SK-N-SH (cell line): ENCODE measurements around the gene HAUS8. TPM values are rescaled to one million over a fixed set of nuclear protein-coding genes. Genes with fewer than 3 reads are reported as not detected.
A peak's percentile ranks its signal among the peaks of the same experiment; 100 is the strongest.

ENCODE experiments used
- CTCF ChIA-PET: fragments of 300-600, 350-600 bp; formaldehyde crosslinking; extraction: SDS; loops from one replicate; lab custom pipeline; 2021; lab: Yijun Ruan, JAX
- POLR2A ChIA-PET: fragments of 350-600 bp; sonication (Branson Sonifier 250); formaldehyde crosslinking; extraction: SDS; loops from one replicate; lab custom pipeline; 2020; ENCODE audit warnings: antibody characterized with exemption, inconsistent platforms; lab: Yijun Ruan, JAX
- DNase-seq: peaks from one replicate; pipeline ENCODE4 v3.0.0; 2012
- H2AFZ ChIP-seq: fragments of 200-600 bp; sonication (generic); 2 replicates; pipeline ENCODE4 v1.8.1; 2016; ENCODE audit warnings: antibody characterized with exemption, mild to moderate bottlenecking, low read depth
- H3F3A ChIP-seq: fragments of 200-600 bp; sonication (generic); replicated peaks from 2 replicates; pipeline ENCODE3; 2016; ENCODE audit warnings: antibody characterized with exemption, mild to moderate bottlenecking; ENCODE audit not compliant: insufficient read depth
- H3K27ac ChIP-seq, 2 experiments: fragments of 200-500 bp in 1 of 2; fragments of 200-600 bp in 1 of 2; sonication (Bioruptor generic) in 1 of 2; sonication (generic), shearing (Covaris generic) in 1 of 2; 2 replicates each; pipeline versions ENCODE4 v1.5.1 to v1.6.1; 2014 to 2016; ENCODE audit warnings: low read depth in 2 of 2, inconsistent platforms in 1 of 2, low read length in 1 of 2, mild to moderate bottlenecking in 1 of 2, mixed read lengths in 1 of 2
- H3K27me3 ChIP-seq: fragments of 200-600 bp; sonication (generic), shearing (Covaris generic); 2 replicates; pipeline ENCODE4 v1.6.1; 2016; ENCODE audit warnings: mixed run types; ENCODE audit not compliant: insufficient read depth
- H3K36me3 ChIP-seq, 2 experiments: fragments of 200-500 bp in 1 of 2; fragments of 200-600 bp in 1 of 2; sonication (Bioruptor generic) in 1 of 2; sonication (generic) in 1 of 2; replicated peaks in 1 of 2; 2 replicates each; pipeline versions ENCODE3 to v1.5.1; 2014 to 2016; ENCODE audit warnings: low read length in 1 of 2, mild to moderate bottlenecking in 1 of 2; ENCODE audit not compliant: insufficient read depth in 2 of 2, control insufficient read depth in 1 of 2
- H3K4me1 ChIP-seq, 2 experiments: fragments of 200-500 bp in 1 of 2; fragments of 200-600 bp in 1 of 2; sonication (Bioruptor generic) in 1 of 2; sonication (generic), shearing (Covaris generic) in 1 of 2; 2 replicates each; pipeline versions ENCODE4 v1.5.1 to v1.6.1; 2014 to 2016; ENCODE audit warnings: low read depth in 1 of 2, low read length in 1 of 2, mixed run types in 1 of 2; ENCODE audit not compliant: insufficient read depth in 2 of 2, control insufficient read depth in 1 of 2
- H3K4me2 ChIP-seq: fragments of 200-600 bp; sonication (generic), shearing (Covaris generic); 2 replicates; pipeline ENCODE4 v1.6.1; 2017; ENCODE audit warnings: mixed run types
- H3K4me3 ChIP-seq, 2 experiments: fragments of 200-500 bp in 1 of 2; fragments of 200-600 bp in 1 of 2; sonication (Bioruptor generic) in 1 of 2; sonication (generic), shearing (Covaris generic) in 1 of 2; 2 replicates each; pipeline versions ENCODE4 v1.5.1 to v1.8.1; 2014 to 2016; ENCODE audit warnings: low read depth in 2 of 2, inconsistent platforms in 1 of 2, low read length in 1 of 2, mild to moderate bottlenecking in 1 of 2, mixed read lengths in 1 of 2, moderate library complexity in 1 of 2
- H3K79me2 ChIP-seq: fragments of 200-600 bp; sonication (generic); 2 replicates; pipeline ENCODE4 v1.8.1; 2017; ENCODE audit warnings: mild to moderate bottlenecking; ENCODE audit not compliant: insufficient read depth
- H3K9ac ChIP-seq: fragments of 200-600 bp; sonication (generic); 2 replicates; pipeline ENCODE4 v1.6.1; 2017; ENCODE audit warnings: mixed run types
- H3K9me2 ChIP-seq: fragments of 200-600 bp; sonication (generic); 2 replicates; pipeline ENCODE4 v1.6.1; 2017; ENCODE audit warnings: mixed run types
- H3K9me3 ChIP-seq: fragments of 200-600 bp; sonication (generic); 2 replicates; pipeline ENCODE4 v1.6.1; 2017; ENCODE audit warnings: mixed run types, mild to moderate bottlenecking, moderate library complexity
- H4K20me1 ChIP-seq: fragments of 200-600 bp; sonication (generic); 2 replicates; pipeline ENCODE4 v1.6.1; 2017; ENCODE audit warnings: mild to moderate bottlenecking, mixed run types; ENCODE audit not compliant: insufficient read depth
- CHD2 ChIP-seq: fragments of 150-350 bp; IDR thresholded peaks from 2 replicates; pipeline ENCODE4 v1.6.1; 2018; ENCODE audit warnings: low read length; ENCODE audit not compliant: partially characterized antibody
- CTCF ChIP-seq: fragments of 200-600 bp; sonication (generic); IDR thresholded peaks from 2 replicates; pipeline ENCODE4 v1.6.1; 2017; ENCODE audit warnings: antibody characterized with exemption, mild to moderate bottlenecking, moderate library complexity
- ELF1 ChIP-seq: IDR thresholded peaks from 2 replicates; pipeline ENCODE4 v1.4.0; 2012
- EZH2phosphoT487 ChIP-seq: fragments of 200-600 bp; sonication (generic); IDR thresholded peaks from 2 replicates; pipeline ENCODE4 v1.6.1; 2017; ENCODE audit warnings: low read depth, mixed run types, mild to moderate bottlenecking, antibody characterized with exemption, moderate library complexity, borderline replicate concordance
- FOSL2 ChIP-seq: IDR thresholded peaks from 2 replicates; pipeline ENCODE4 v1.4.0; 2012; ENCODE audit warnings: low read depth, mild to moderate bottlenecking, moderate library complexity, borderline replicate concordance
- FOXJ3 ChIP-seq: sonication (generic); formaldehyde crosslinking; IDR thresholded peaks from 2 replicates; pipeline ENCODE4 v1.5.1; 2020; ENCODE audit warnings: mild to moderate bottlenecking, missing genetic modification reagents
- GATA2 ChIP-seq: sonication (generic); formaldehyde crosslinking; IDR thresholded peaks from 2 replicates; pipeline ENCODE4 v1.5.0; 2020; ENCODE audit warnings: mild to moderate bottlenecking, missing genetic modification reagents
- IRF3 ChIP-seq: fragments of 150-350 bp; IDR thresholded peaks from 2 replicates; pipeline ENCODE4 v1.6.1; 2016; ENCODE audit warnings: mild to moderate bottlenecking, low read depth, low read length
- JUND ChIP-seq: IDR thresholded peaks from 2 replicates; pipeline ENCODE4 v1.4.0; 2012
- MEF2A ChIP-seq: IDR thresholded peaks from 2 replicates; pipeline ENCODE4 v1.4.0; 2012; ENCODE audit warnings: low read depth, borderline replicate concordance
- MXI1 ChIP-seq: IDR thresholded peaks from 2 replicates; pipeline ENCODE4 v1.6.1; 2012; ENCODE audit warnings: mild to moderate bottlenecking, low read depth, low read length, improper control_type of control experiment
- NFIC ChIP-seq: IDR thresholded peaks from 2 replicates; pipeline ENCODE4 v1.4.0; 2012; ENCODE audit warnings: borderline replicate concordance
- NRF1 ChIP-seq: IDR thresholded peaks from 2 replicates; pipeline ENCODE4 v1.6.1; 2012; ENCODE audit warnings: low read depth, mild to moderate bottlenecking, low read length
- PBX3 ChIP-seq: IDR thresholded peaks from 2 replicates; pipeline ENCODE4; 2012
- POLR2AphosphoS5 ChIP-seq: IDR thresholded peaks from 2 replicates; pipeline ENCODE4 v1.6.1; 2012; ENCODE audit warnings: low read depth, low read length
- RAD21 ChIP-seq: IDR thresholded peaks from 2 replicates; pipeline ENCODE4 v1.6.1; 2012; ENCODE audit warnings: mild to moderate bottlenecking, low read length
- RCOR1 ChIP-seq: fragments of 150-350 bp; IDR thresholded peaks from 2 replicates; pipeline ENCODE4 v1.6.1; 2017; ENCODE audit warnings: antibody characterized with exemption, low read length
- RFX5 ChIP-seq: IDR thresholded peaks from 2 replicates; pipeline ENCODE4 v1.6.1; 2012; ENCODE audit warnings: mild to moderate bottlenecking, improper control_type of control experiment, low read length
- RXRA ChIP-seq: IDR thresholded peaks from 2 replicates; pipeline ENCODE4 v1.4.0; 2012; ENCODE audit warnings: low read depth, mild to moderate bottlenecking, borderline replicate concordance
- SIN3A ChIP-seq: IDR thresholded peaks from 2 replicates; pipeline ENCODE4 v1.6.1; 2012; ENCODE audit warnings: low read depth, mild to moderate bottlenecking, low read length, moderate library complexity, borderline replicate concordance
- SMC3 ChIP-seq: IDR thresholded peaks from 2 replicates; pipeline ENCODE4 v1.6.1; 2012; ENCODE audit warnings: low read depth, low read length, improper control_type of control experiment
- TCF12 ChIP-seq: IDR thresholded peaks from 2 replicates; pipeline ENCODE4 v1.4.0; 2012
- TEAD4 ChIP-seq: IDR thresholded peaks from 2 replicates; pipeline ENCODE4 v1.4.0; 2012; ENCODE audit warnings: mild to moderate bottlenecking, borderline replicate concordance; ENCODE audit not compliant: insufficient read depth
- USF1 ChIP-seq: IDR thresholded peaks from 2 replicates; pipeline ENCODE4 v1.4.0; 2012; ENCODE audit warnings: low read depth, borderline replicate concordance
- USF2 ChIP-seq: fragments of 150-350 bp; IDR thresholded peaks from 2 replicates; pipeline ENCODE4 v1.6.1; 2017; ENCODE audit warnings: antibody characterized with exemption, low read length, low read depth, borderline replicate concordance
- YY1 ChIP-seq: IDR thresholded peaks from 2 replicates; pipeline ENCODE4 v1.4.0; 2012; ENCODE audit warnings: low read depth, mild to moderate bottlenecking
- WGBS: methylation state at CpG from one replicate; pipeline ENCODE4 v1.1.6; 2017; ENCODE audit warnings: low lambda C conversion rate; 5-methylcytosine and 5-hydroxymethylcytosine counted together
- polyA plus RNA-seq, 3 experiments: library from polyadenylated mRNA; depleted of rRNA; stranded (reverse); fragments of >200 nt; gene quantifications; 2 replicates each; pipeline ENCODE4 v1.2.3, GENCODE V29; 2012

Gene HAUS8
- polyA plus RNA-seq, 1 of the 3 experiments (the other 2 are of a cell fraction), result 9.6 TPM

GRCh38 chr19:17107546-17108452 is 32.5 kb upstream of the HAUS8 start:
- Histone ChIP-seq H3K79me2 (peaks cover 92% of the 10 kb centered on the region), H3K36me3 (peaks cover 15 to 19% of the 10 kb centered on the region in 2 experiments), H3F3A (peaks cover 17% of the 10 kb centered on the region), H2AFZ (peak overlapping the region; percentile 63; the same call in 1 of the 2 replicates), H3K4me1 (peaks cover 12 to 13% of the 10 kb centered on the region in 2 experiments; a peak in 3 of 4 replicates), H4K20me1 (peaks cover 10% of the 10 kb centered on the region; the same call in 1 of the 2 replicates), H3K27ac (peak overlapping the region; percentile 40 to 95), H3K9ac (peak overlapping the region; percentile 56; the same call in 1 of the 2 replicates), H3K27me3 (no peaks in the 10 kb centered on the region), H3K4me2 (peak overlapping the region; percentile 74), H3K9me2 (no peaks in the 10 kb centered on the region), H3K4me3 (peak overlapping the region in 1 of 2 experiments; percentile 42; a peak in 1 of 4 replicates), H3K9me3 (no peaks in the 10 kb centered on the region)
- POLR2A ChIA-PET, result no interaction called here
- CTCF ChIA-PET, result no interaction called here
- DNase-seq, result peak; percentile 57
- 31% methylated on average over 13 of the region's 27 CpGs for WGBS
- TF ChIP-seq IRF3 (no peak), GATA2 (CRISPR knock-in tag) (no peak), MEF2A (no peak), NRF1 (no peak), MXI1 (no peak), RAD21 (no peak), CTCF (no peak), ELF1 (no peak), FOSL2 (peak; percentile 99), EZH2phosphoT487 (no peak), YY1 (no peak), SIN3A (peak; percentile 69; the same call in 1 of the 2 replicates), SMC3 (no peak), POLR2AphosphoS5 (peak; percentile 77; the same call in 1 of the 2 replicates), USF1 (no peak), FOXJ3 (CRISPR knock-in tag) (no peak), PBX3 (peak; percentile 86), JUND (peak; percentile 95), CHD2 (no peak), USF2 (no peak), TCF12 (peak; percentile 92), TEAD4 (no peak), RXRA (peak; percentile 37; the same call in 1 of the 2 replicates), RCOR1 (no peak), RFX5 (no peak), NFIC (peak; percentile 71; the same call in 1 of the 2 replicates)
